Erythroblast (primary cell): ENCODE results near the gene ELOVL6.

ENCODE experiments used
- GATA1 ChIP-seq: IDR thresholded peaks from 2 replicates; pipeline ENCODE4 v1.6.1; 2011; ENCODE audit warnings: low read depth, mild to moderate bottlenecking, control low read depth, low read length, moderate library complexity
- POLR2A ChIP-seq: IDR thresholded peaks from 2 replicates; pipeline ENCODE4 v1.6.1; 2011; ENCODE audit warnings: mild to moderate bottlenecking, low read length

- TF ChIP-seq POLR2A (no peak), GATA1 (no peak)
These were observed 184.2 kb downstream of the ELOVL6 start for GRCh38 chr4:110014233-110014632.
